Sigmoid colon (tissue), 4 donors: ENCODE data around the gene LRRC74A.

Source experiments
- EP300 ChIP-seq, 4 donors: sonication (generic); formaldehyde crosslinking; IDR thresholded peaks; one replicate each; pipeline ENCODE4 v1.6.1; 2017; ENCODE audit warnings: antibody characterized with exemption in 4 of 4
- POLR2A ChIP-seq, 2 donors: fragments of 450-650 bp; IDR thresholded peaks; one replicate each; pipeline ENCODE4 v1.6.1; 2016; ENCODE audit warnings: antibody characterized with exemption in 2 of 2, mild to moderate bottlenecking in 2 of 2, moderate library complexity in 2 of 2
- POLR2AphosphoS5 ChIP-seq, 4 donors: sonication (generic); formaldehyde crosslinking; IDR thresholded peaks; one replicate each; pipeline ENCODE4 v1.6.1; 2017; ENCODE audit warnings: antibody characterized with exemption in 4 of 4
- TF ChIP-seq, protein P1 (sequence below), 4 experiments: fragments of 450-650 bp in 3 of 4; fragments of 200-600 bp in 1 of 4; IDR thresholded peaks; one replicate each; pipeline ENCODE4 v1.5.1; 2016 to 2019; ENCODE audit warnings: antibody characterized with exemption in 4 of 4, mild to moderate bottlenecking in 3 of 4, moderate library complexity in 2 of 4

DNA sequence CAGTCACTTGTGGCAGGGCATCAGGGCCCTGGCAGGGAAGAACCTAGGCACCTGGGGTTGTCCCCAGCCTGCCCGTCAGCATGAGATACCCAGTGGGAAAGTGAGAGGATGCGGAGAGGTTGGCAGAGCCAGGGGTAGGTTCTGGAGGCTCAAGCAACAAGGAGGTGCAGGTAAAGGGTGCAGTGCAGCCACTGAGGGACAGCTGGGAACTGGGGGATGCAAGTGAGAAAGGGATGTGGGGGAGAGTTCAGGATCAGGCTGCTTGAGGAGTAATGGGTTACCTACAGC lies 46.2 kb upstream of the LRRC74A start:
- no peak for TF ChIP-seq POLR2A (IDR thresholded peaks at IDR 0.05)
- no peak for TF ChIP-seq POLR2AphosphoS5 (IDR thresholded peaks at IDR 0.05)
- TF ChIP-seq, protein P1, sequence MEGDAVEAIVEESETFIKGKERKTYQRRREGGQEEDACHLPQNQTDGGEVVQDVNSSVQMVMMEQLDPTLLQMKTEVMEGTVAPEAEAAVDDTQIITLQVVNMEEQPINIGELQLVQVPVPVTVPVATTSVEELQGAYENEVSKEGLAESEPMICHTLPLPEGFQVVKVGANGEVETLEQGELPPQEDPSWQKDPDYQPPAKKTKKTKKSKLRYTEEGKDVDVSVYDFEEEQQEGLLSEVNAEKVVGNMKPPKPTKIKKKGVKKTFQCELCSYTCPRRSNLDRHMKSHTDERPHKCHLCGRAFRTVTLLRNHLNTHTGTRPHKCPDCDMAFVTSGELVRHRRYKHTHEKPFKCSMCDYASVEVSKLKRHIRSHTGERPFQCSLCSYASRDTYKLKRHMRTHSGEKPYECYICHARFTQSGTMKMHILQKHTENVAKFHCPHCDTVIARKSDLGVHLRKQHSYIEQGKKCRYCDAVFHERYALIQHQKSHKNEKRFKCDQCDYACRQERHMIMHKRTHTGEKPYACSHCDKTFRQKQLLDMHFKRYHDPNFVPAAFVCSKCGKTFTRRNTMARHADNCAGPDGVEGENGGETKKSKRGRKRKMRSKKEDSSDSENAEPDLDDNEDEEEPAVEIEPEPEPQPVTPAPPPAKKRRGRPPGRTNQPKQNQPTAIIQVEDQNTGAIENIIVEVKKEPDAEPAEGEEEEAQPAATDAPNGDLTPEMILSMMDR (IDR thresholded peaks at IDR 0.05): no peak
- TF ChIP-seq EP300 (IDR thresholded peaks at IDR 0.05): no peak
